H1 (cell line): ENCODE data around the gene GSTO1. TPM values are rescaled to one million over a fixed set of nuclear protein-coding genes. Genes with fewer than 3 reads are reported as not detected.

Experiments
- CTCF ChIA-PET: fragments of 300-600 bp; sonication (Branson Sonifier 250); formaldehyde crosslinking; loops from one replicate; lab custom pipeline; 2021; ENCODE audit not compliant: partially characterized antibody; lab: Charles Lee
- POLR2A ChIA-PET: fragments of 300-600 bp; sonication (Branson Sonifier 250); formaldehyde crosslinking; loops from one replicate; lab custom pipeline; 2021; ENCODE audit warnings: inconsistent platforms; ENCODE audit not compliant: partially characterized antibody; lab: Charles Lee
- DNase-seq, 2 experiments: peaks; one replicate each; pipeline versions ENCODE4 v3.0.0 to v3.0.0-alpha.2; 2010 to 2022; ENCODE audit warnings: low spot score in 2 of 2, low read depth in 1 of 2, mixed read lengths in 1 of 2
- FAIRE-seq: peaks from 2 replicates; lab custom pipeline; 2011; peaks lifted over from hg19 to GRCh38; lab: Jason Lieb, UNC
- H2AFZ ChIP-seq: 2 replicates; pipeline ENCODE4 v1.8.1; 2012; ENCODE audit warnings: low read length, inconsistent platforms
- H2AK5ac ChIP-seq: 2 replicates; pipeline ENCODE4 v1.6.1; 2013; ENCODE audit warnings: low read depth, low read length
- H2BK120ac ChIP-seq: replicated peaks from 2 replicates; pipeline ENCODE3; 2013; ENCODE audit warnings: low read depth, low read length, inconsistent platforms
- H2BK12ac ChIP-seq: 2 replicates; pipeline ENCODE4 v1.6.1; 2013; ENCODE audit warnings: low read depth, low read length
- H2BK15ac ChIP-seq: 2 replicates; pipeline ENCODE4 v1.6.1; 2013; ENCODE audit warnings: low read length
- H2BK20ac ChIP-seq: 2 replicates; pipeline ENCODE4 v1.6.1; 2013; ENCODE audit warnings: low read length
- H2BK5ac ChIP-seq: 2 replicates; pipeline ENCODE4 v1.6.1; 2013; ENCODE audit warnings: low read depth, low read length
- H3K14ac ChIP-seq: 2 replicates; pipeline ENCODE4 v1.6.1; 2013; ENCODE audit warnings: inconsistent platforms; ENCODE audit not compliant: insufficient read length
- H3K18ac ChIP-seq: 2 replicates; pipeline ENCODE4 v1.6.1; 2013; ENCODE audit warnings: low read length; ENCODE audit errors: extremely low read depth
- H3K23ac ChIP-seq: 2 replicates; pipeline ENCODE4 v1.6.1; 2013; ENCODE audit warnings: inconsistent platforms; ENCODE audit not compliant: insufficient read length
- H3K23me2 ChIP-seq: 2 replicates; pipeline ENCODE4 v1.6.1; 2013; ENCODE audit warnings: low read depth, low read length
- H3K27ac ChIP-seq: 2 replicates; pipeline ENCODE4 v1.6.1; 2011; ENCODE audit warnings: low read depth, low read length, inconsistent platforms
- H3K27me3 ChIP-seq, 4 experiments: replicated peaks in 1 of 4; 1 replicate in 1 of 4; 2 replicates in 3 of 4; pipeline versions ENCODE4 v1.6.1 to v1.8.1; 2011 to 2013; ENCODE audit warnings: low read length in 3 of 4, mild to moderate bottlenecking in 3 of 4, inconsistent platforms in 2 of 4, mixed read lengths in 2 of 4, moderate library complexity in 1 of 4; ENCODE audit not compliant: control insufficient read depth in 3 of 4, insufficient read depth in 3 of 4; ENCODE audit errors: extremely low read depth in 1 of 4
- H3K36me3 ChIP-seq, 4 experiments: 2 replicates each; pipeline versions ENCODE4 v1.6.1 to v1.8.1; 2011 to 2013; ENCODE audit warnings: mild to moderate bottlenecking in 4 of 4, low read length in 3 of 4, moderate library complexity in 2 of 4, control low read depth in 1 of 4, inconsistent platforms in 1 of 4; ENCODE audit not compliant: insufficient read depth in 4 of 4, control insufficient read depth in 2 of 4
- H3K4ac ChIP-seq: replicated peaks from 2 replicates; pipeline ENCODE3; 2013; ENCODE audit warnings: low read length, low read depth, mixed read lengths, inconsistent platforms; ENCODE audit not compliant: insufficient read length
- H3K4me1 ChIP-seq, 4 experiments: replicated peaks in 1 of 4; 1 replicate in 1 of 4; 2 replicates in 3 of 4; pipeline versions ENCODE4 v1.6.1 to v1.8.1; 2011 to 2013; ENCODE audit warnings: low read length in 3 of 4, inconsistent platforms in 2 of 4, mixed read lengths in 1 of 4; ENCODE audit not compliant: insufficient read depth in 4 of 4, control insufficient read depth in 3 of 4
- H3K4me2 ChIP-seq, 2 experiments: 2 replicates each; pipeline versions ENCODE4 v1.6.1 to v1.8.1; 2011 to 2013; ENCODE audit warnings: low read depth in 2 of 2, low read length in 2 of 2, control low read depth in 1 of 2, inconsistent platforms in 1 of 2, mild to moderate bottlenecking in 1 of 2; ENCODE audit not compliant: insufficient read depth in 1 of 2
- H3K4me3 ChIP-seq, 4 experiments: fragments of 200-600, 300-600 bp in 1 of 4; sonication (generic), shearing (Covaris generic), sonication (Bioruptor Twin) in 1 of 4; 2 replicates each; pipeline versions ENCODE4 v1.5.1 to v1.8.1; 2011 to 2016; ENCODE audit warnings: low read length in 4 of 4, low read depth in 3 of 4, control low read depth in 2 of 4, inconsistent platforms in 2 of 4, mild to moderate bottlenecking in 2 of 4, mixed read lengths in 1 of 4, moderate library complexity in 1 of 4; ENCODE audit not compliant: insufficient read depth in 2 of 4; ENCODE audit errors: extremely low read depth in 1 of 4
- H3K56ac ChIP-seq: replicated peaks from 2 replicates; pipeline ENCODE3; 2013; ENCODE audit warnings: low read depth, mild to moderate bottlenecking, mixed read lengths, low read length, inconsistent platforms; ENCODE audit not compliant: insufficient read length
- H3K79me1 ChIP-seq: 2 replicates; pipeline ENCODE4 v1.6.1; 2013; ENCODE audit warnings: low read depth, low read length, control low read depth
- H3K79me2 ChIP-seq, 2 experiments: 2 replicates each; pipeline versions ENCODE4 v1.6.1 to v1.8.1; 2012 to 2013; ENCODE audit warnings: low read length in 2 of 2, mild to moderate bottlenecking in 2 of 2, inconsistent platforms in 1 of 2; ENCODE audit not compliant: insufficient read depth in 2 of 2, control insufficient read depth in 1 of 2
- H3K9ac ChIP-seq, 4 experiments: replicated peaks in 1 of 4; 1 replicate in 1 of 4; 2 replicates in 3 of 4; pipeline versions ENCODE4 v1.6.1 to v1.8.1; 2011 to 2013; ENCODE audit warnings: low read depth in 3 of 4, low read length in 3 of 4, control low read depth in 2 of 4, mild to moderate bottlenecking in 2 of 4, moderate library complexity in 2 of 4, inconsistent platforms in 1 of 4; ENCODE audit errors: extremely low read depth in 1 of 4
- H3K9me3 ChIP-seq, 2 experiments: 2 replicates each; pipeline versions ENCODE4 v1.6.1 to v1.8.1; 2012 to 2013; ENCODE audit warnings: mild to moderate bottlenecking in 2 of 2, moderate library complexity in 2 of 2, control low read depth in 1 of 2, inconsistent platforms in 1 of 2, low read depth in 1 of 2, low read length in 1 of 2, mixed read lengths in 1 of 2; ENCODE audit not compliant: insufficient read depth in 2 of 2
- H4K20me1 ChIP-seq, 2 experiments: replicated peaks in 1 of 2; 2 replicates each; pipeline versions ENCODE3 to v1.8.1; 2011 to 2013; ENCODE audit warnings: inconsistent platforms in 2 of 2, low read length in 2 of 2, mild to moderate bottlenecking in 1 of 2; ENCODE audit not compliant: insufficient read depth in 2 of 2, control insufficient read depth in 1 of 2
- H4K5ac ChIP-seq: 2 replicates; pipeline ENCODE4 v1.6.1; 2013; ENCODE audit warnings: low read length, low read depth, mixed read lengths, inconsistent platforms; ENCODE audit not compliant: insufficient read length
- H4K8ac ChIP-seq: 2 replicates; pipeline ENCODE4 v1.8.0; 2013; ENCODE audit warnings: mild to moderate bottlenecking, moderate library complexity, low read length, inconsistent platforms; ENCODE audit not compliant: insufficient read depth; ENCODE audit errors: extremely low read depth
- H4K91ac ChIP-seq: replicated peaks from 2 replicates; pipeline ENCODE3; 2013; ENCODE audit warnings: low read length, mixed read lengths, inconsistent platforms; ENCODE audit not compliant: insufficient read length
- CBX5 ChIP-seq: fragments of 300-800, 300-1000 bp; sonication (generic); IDR thresholded peaks from 2 replicates; pipeline ENCODE4 v1.7.1; 2016; ENCODE audit warnings: antibody characterized with exemption, low read length, low read depth
- GABPA ChIP-seq: IDR thresholded peaks from 2 replicates; pipeline ENCODE4 v1.6.1; 2011; ENCODE audit warnings: mild to moderate bottlenecking, low read length, moderate library complexity, borderline replicate concordance; ENCODE audit not compliant: insufficient read depth
- HDAC2 ChIP-seq, 2 experiments: fragments of 300-600 bp in 1 of 2; sonication (generic) in 1 of 2; IDR thresholded peaks; 2 replicates each; pipeline ENCODE4 v1.6.1; 2011 to 2012; ENCODE audit warnings: low read depth in 2 of 2, low read length in 2 of 2, mild to moderate bottlenecking in 2 of 2, moderate library complexity in 2 of 2, borderline replicate concordance in 1 of 2, inconsistent platforms in 1 of 2
- KDM1A ChIP-seq: fragments of 200-600, 300-600 bp; sonication (generic); IDR thresholded peaks from 2 replicates; pipeline ENCODE4 v1.7.1; 2016; ENCODE audit warnings: mild to moderate bottlenecking, low read length, borderline replicate concordance
- RFX5 ChIP-seq: IDR thresholded peaks from 2 replicates; pipeline ENCODE4 v1.6.1; 2011; ENCODE audit warnings: low read depth, low read length, improper control_type of control experiment, borderline replicate concordance
- SIRT6 ChIP-seq: IDR thresholded peaks from one replicate; pipeline ENCODE4 v1.7.1; 2012; ENCODE audit warnings: low read length, inconsistent platforms
- SIX5 ChIP-seq: IDR thresholded peaks from 2 replicates; pipeline ENCODE4 v1.6.1; 2011; ENCODE audit warnings: mild to moderate bottlenecking, low read depth, low read length
- SP4 ChIP-seq: IDR thresholded peaks from 2 replicates; pipeline ENCODE4 v1.6.1; 2012; ENCODE audit warnings: low read length, inconsistent platforms
- SUZ12 ChIP-seq: fragments of 200-600 bp; sonication (generic); IDR thresholded peaks from 2 replicates; pipeline ENCODE4 v1.6.1; 2012; ENCODE audit warnings: mild to moderate bottlenecking, inconsistent platforms, low read length, moderate library complexity, mixed read lengths
- TCF12 ChIP-seq: IDR thresholded peaks from 2 replicates; pipeline ENCODE4 v1.6.1; 2011; ENCODE audit warnings: low read depth, mild to moderate bottlenecking, low read length
- WGBS, 2 experiments: shearing (Covaris generic) in 1 of 2; methylation state at CpG; one replicate each; pipeline versions ENCODE4 v1.1.6 to v1.1.7; 2013 to 2015; ENCODE audit warnings: low lambda C conversion rate in 2 of 2, mixed read lengths in 2 of 2, inconsistent platforms in 1 of 2, low coverage in 1 of 2, missing lambda C conversion rate in 1 of 2; ENCODE audit not compliant: insufficient replicate concordance in 2 of 2, insufficient coverage in 1 of 2, insufficient read length in 1 of 2; ENCODE audit errors: extremely low coverage in 1 of 2, missing lambda C conversion rate in 1 of 2; 5-methylcytosine and 5-hydroxymethylcytosine counted together
- polyA plus RNA-seq, 7 experiments: library from polyadenylated mRNA; depleted of rRNA in 3 of 7; stranded (reverse) in 5 of 7; unstranded in 2 of 7; fragments of >200 nt in 5 of 7; fragments of 200-250 nt in 2 of 7; gene quantifications; 1 replicate in 5 of 7; 2 replicates in 1 of 7; 4 replicates in 1 of 7; pipeline versions ENCODE4 v1.2.1 to v1.2.3, GENCODE V29; 2011 to 2013; ENCODE audit warnings: missing spikeins in 2 of 7, mixed read lengths in 2 of 7
- total RNA-seq: library from RNA; stranded (reverse); fragmentation: NEBNext Ultra II Directional; extraction: Animal tissue kit (Norgen Biotek cat#: 25700); gene quantifications from 2 replicates; pipeline ENCODE4 v1.2.1, GENCODE V29; 2021
- TF ChIP-seq, protein P1 (sequence below): IDR thresholded peaks from 2 replicates; pipeline ENCODE4 v1.6.1; 2012; ENCODE audit warnings: inconsistent platforms

The GSTO1 gene
- total and polyA plus RNA-seq, 2 of the 8 experiments (the other 6 are each of a cell fraction or from before 2014, with no cell fraction given) = 22.4 to 32.5 TPM

GRCh38 chr10:104316321-104317099 is 61.8 kb downstream of the GSTO1 start:
- Histone ChIP-seq H3K79me2 (peaks cover 0 to 62% of the 10 kb centered on the region in 2 experiments; a peak in 2 of 4 replicates), H3K9me3 (no peaks in the 10 kb centered on the region), H3K23me2 (no peaks in the 10 kb centered on the region), H3K4ac (no peak overlapping the region), H3K9ac (no peak overlapping the region), H4K20me1 (peaks cover 7 to 24% of the 10 kb centered on the region in 2 experiments), H3K4me1 (peaks cover 0 to 23% (median 17%) of the 10 kb centered on the region in 4 experiments; a peak in 6 of 7 replicates), H2BK20ac (no peak overlapping the region), H3K56ac (no peak overlapping the region), H3K14ac (no peak overlapping the region), H3K23ac (no peak overlapping the region), H3K4me2 (0 out of 4 replicates have a peak overlapping the region, but pooled peaks of 1 of the 2 experiments have one; percentile 27), H3K36me3 (peaks cover 13 to 29% (median 25%) of the 10 kb centered on the region in 4 experiments), H2BK12ac (no peak overlapping the region), H3K18ac (no peak overlapping the region), H2BK5ac (no peak overlapping the region), H2BK120ac (no peak overlapping the region), H4K8ac (no peak overlapping the region), H2AFZ (no peak overlapping the region), H4K91ac (no peak overlapping the region), H2BK15ac (peak overlapping the region; percentile 36; the same call in 1 of the 2 replicates), H3K27ac (peak overlapping the region; percentile 13; the same call in 1 of the 2 replicates), H4K5ac (no peak overlapping the region), H2AK5ac (no peak overlapping the region), H3K4me3 (no peak overlapping the region), H3K79me1 (peaks cover 35% of the 10 kb centered on the region), H3K27me3 (no peaks in the 10 kb centered on the region)
- TF ChIP-seq TCF12 = no peak
- TF ChIP-seq GABPA = no peak
- no peak for TF ChIP-seq SUZ12
- TF ChIP-seq CBX5 = no peak
- no peak for TF ChIP-seq SIX5
- TF ChIP-seq, protein P1, sequence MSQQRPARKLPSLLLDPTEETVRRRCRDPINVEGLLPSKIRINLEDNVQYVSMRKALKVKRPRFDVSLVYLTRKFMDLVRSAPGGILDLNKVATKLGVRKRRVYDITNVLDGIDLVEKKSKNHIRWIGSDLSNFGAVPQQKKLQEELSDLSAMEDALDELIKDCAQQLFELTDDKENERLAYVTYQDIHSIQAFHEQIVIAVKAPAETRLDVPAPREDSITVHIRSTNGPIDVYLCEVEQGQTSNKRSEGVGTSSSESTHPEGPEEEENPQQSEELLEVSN = no peak
- TF ChIP-seq RFX5 = peak; percentile 73; the same call in 1 of the 2 replicates
- TF ChIP-seq HDAC2 (IDR thresholded peaks at IDR 0.05; ENCODE audit: borderline replicate concordance in 1 of 2, low read depth in 2 of 2, low read length in 2 of 2) = 0 out of 4 replicates have a peak, but pooled peaks of 1 of the 2 experiments have one; percentile 26
- no peak for TF ChIP-seq SIRT6
- no peak for TF ChIP-seq SP4
- TF ChIP-seq KDM1A = peak; percentile 84
- FAIRE-seq (no peak), DNase-seq (no peak)
- ChIA-PET CTCF (interaction anchor here (0.7 to 18.5 kb wide), 10 partner anchors 10 to 127 kb away, joined by 3 to 331 read pairs (median 4); partner anchors contain the start of genes CFAP58 and ITPRIP), POLR2A (interaction anchor here (0.8 to 5.1 kb wide), 3 partner anchors 10 to 22 kb away, joined by 3 to 23 read pairs (median 3); partner anchors contain the start of gene ITPRIP)
- WGBS, 2 experiments = 91% methylated on average over 9 of the region's 9 CpGs; no CpG with 5 or more reads in 1 of the 2 experiments
